ENCODE results near the gene DYNLT3.

DYNLT3 gene

DNA sequence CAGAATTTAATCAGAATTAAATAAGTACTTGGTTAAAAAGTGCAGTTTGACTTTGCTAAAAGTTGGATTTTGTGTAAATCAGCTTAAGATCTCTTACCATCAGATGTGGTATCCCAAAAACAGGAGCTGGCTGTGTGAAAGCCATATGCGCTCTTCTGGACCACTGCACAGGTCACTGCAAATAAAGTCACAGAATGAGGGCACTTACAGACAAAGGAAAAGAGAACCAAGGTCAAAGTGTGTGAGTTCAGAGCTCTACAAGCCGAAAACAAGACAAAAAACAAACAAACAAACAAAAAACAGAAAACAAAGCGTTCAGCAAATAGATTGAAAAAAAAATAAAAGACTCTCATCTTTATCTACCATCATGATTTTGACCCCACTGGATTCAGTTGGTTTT, 6.4 kb downstream of the DYNLT3 start:
- DNase-seq (ENCODE audit: low read depth), result no peak

DNA sequence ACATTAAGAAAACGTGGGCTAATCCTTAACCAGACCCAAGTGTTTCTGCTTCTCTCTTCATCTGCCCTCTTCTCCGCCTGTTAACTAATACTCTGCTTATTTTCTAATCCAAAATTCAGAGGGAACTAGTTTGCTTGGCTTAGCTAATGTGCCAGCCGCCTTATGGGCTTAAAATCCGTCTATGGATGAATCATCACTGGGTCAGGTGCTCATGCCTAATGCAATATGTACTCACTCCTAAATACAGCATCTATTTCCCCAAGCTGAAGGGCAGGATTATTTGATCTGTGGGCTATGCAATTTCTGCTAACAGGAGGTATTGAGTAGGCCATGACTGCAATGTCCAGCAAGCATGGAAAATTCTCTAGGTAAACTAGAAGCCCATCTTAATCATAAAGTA, 12.4 kb downstream of the DYNLT3 start:
- DNase-seq (ENCODE audit: low read depth), result no peak

DNA sequence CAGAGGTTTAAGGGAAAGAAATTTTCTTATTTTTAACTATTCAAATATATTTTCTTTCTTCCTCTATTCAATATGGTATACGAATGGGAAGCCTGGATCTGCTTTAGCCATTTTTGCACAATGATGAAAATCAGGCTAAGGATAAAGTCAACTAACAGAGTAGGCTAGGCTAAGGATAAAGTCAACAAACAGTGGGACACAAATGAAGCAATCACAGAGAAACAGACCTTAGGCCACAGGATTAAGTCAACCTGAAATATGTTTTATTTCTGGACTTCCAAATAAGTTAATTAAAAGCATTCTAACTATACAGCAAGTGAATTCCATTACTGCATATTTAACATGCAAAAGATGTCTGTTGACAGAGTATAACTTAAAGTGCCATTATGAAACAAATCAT, 17.0 kb downstream of the DYNLT3 start:
- DNase-seq (ENCODE audit: low read depth), result no peak

DNA sequence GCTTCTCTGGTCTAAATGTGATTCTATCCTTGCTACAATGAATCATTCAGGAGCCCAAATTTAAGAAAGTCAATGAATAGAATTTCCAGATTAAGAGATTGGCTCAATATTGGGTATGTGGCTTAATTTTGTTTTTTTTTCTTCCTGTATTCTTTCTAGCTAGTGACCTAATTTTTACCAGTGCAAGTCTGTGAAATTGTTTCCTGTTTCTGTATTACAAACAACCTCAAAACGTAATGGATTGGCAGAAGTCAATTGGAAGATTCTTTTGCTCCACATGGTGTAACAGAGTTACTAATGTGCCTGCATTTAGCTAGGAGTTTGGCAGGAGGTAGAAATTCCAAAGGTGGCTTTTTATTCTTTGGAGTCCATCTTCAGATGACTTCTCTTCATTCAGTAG, 17.6 kb downstream of the DYNLT3 start:
- DNase-seq (ENCODE audit: low read depth), result no peak

DNA sequence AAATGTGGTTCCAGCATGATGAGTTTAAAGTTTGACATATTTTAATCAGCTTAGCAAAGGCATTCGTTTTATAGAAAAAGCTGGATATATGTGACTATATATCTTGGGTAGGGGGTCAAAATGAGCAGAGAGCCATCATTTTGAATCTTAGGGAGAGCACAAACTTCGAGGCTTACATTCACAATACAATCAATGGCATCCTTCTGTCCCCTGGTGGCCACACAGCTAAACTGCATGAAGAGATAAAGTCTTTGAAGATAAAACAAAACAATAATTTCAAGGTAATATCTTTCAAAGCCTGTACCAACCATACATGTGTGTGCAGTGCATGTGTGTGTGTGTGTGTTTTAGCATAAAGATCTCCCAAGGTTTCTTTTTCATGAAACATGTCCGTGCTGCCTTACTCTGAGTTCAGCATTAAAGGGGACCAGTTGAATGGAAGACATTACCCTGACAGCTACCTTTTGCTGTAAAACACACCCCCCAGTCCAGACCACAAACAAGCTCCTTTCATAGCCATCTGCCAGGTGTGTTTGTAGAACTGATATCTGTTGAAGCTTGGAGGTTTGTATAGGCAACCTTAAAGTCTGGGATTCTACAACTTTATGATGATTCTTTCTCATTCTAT, 22.0 kb downstream of the DYNLT3 start:
- no peak for DNase-seq (ENCODE audit: low read depth)

DNA sequence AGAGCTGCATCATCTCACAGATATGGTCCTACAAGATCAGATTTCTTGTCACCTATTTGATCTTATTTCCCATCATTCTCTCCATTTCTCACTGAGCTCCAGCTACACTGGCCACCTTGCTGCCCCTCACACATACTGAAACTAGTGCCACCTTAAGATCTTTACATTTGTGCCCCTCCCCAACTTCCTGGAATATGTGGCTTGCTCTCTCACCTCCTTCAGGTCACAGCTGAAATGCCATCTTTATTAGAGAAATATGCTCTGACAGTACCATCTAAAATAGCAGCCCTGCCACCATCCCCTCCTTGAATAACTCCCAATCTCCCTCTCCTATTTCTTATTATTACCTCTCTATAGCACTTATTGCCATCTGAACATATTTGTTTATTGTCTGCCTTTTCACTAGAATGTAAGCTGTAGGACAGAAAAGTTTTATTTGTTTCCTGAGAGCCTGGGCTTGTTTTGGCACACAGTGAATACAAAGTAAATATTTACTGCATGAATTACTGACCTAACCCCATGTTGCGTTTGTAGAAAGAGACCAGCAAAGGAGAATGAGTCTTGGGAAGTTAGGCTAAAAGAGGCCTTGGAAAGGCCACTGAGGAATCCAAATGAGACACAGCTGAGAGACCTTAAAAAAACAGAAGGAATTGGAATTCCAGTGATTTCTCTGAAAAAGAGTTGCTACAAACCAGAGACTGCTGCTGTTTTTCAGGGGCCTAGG, 22.7 kb downstream of the DYNLT3 start:
- DNase-seq (ENCODE audit: low read depth), result no peak

DNA sequence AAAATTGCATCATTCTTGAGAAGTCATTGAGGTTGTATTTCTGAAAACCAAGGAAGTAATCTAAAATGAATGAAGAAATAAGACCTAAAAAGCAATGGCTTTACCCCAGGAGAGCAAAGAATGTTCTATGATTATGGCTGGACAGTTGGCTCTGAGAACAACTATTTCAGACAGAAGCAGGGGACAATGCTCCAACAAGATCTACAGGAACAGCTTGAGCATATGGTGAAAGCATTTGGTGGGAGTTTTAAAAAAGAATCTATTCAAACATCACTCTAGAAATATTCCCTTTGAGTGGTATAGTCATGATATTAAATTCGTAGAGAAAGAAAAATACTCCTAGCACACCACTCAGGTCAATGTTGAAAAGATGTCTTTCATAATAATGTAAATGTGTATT, 26.7 kb downstream of the DYNLT3 start:
- DNase-seq (ENCODE audit: low read depth), result no peak

DNA sequence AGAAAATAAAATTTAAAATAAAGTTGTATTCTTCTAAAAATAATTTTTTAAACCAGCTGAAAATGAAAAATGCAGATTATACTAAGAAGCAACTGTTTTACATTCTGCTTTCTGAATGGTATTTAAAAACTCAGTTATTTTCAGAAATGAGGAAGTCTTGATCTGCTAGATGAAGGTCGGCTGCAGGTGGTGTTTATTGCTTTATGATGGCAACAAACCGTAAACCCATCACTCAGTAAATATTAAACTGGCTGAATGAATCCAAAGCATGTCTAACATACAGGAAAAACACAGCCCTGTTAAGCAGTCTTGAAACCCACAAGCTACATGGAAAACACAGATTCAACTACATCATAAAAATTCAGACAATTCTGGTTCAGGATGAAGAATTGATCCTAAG, 29.3 kb downstream of the DYNLT3 start:
- DNase-seq (ENCODE audit: low read depth), result no peak

DNA sequence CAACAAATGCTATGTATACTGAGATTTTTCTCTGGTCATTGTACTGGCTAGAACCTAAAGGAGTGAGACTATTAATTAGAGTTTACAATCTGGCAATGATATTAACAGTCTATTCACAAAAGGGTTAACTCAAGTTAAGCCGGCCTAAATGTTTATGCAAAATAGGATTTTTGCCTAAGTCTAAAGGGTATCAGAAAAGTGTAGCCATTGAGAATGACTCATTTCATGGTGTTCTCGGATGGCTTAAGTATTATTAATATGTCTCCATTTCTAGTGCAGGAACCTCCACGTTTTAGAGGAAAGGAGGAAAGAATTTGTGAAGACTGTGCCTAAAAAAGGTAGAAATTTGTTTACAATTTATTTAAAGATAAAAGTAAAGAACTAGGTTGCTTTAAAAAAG, 29.8 kb downstream of the DYNLT3 start:
- DNase-seq (ENCODE audit: low read depth), result no peak

DNA sequence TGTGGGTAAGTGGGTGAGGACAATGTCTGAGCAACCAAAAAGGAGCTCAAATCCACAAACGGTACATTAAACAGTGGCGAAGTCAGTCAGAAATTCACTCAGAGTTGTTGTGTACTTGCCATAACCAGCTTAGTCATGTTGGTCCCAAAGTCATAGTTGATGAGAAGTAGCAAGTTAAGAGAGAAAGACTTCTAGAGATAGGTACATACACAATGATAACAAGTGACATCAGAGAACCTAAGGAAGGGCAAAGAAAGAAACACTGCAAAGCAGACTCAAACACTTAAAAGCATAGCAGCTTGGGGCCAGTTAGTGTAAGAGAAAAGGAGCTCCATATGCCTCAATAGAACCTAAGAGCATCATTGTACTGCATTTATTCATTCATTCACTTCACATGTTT, 30.2 kb downstream of the DYNLT3 start:
- DNase-seq (ENCODE audit: low read depth), result no peak

DNA sequence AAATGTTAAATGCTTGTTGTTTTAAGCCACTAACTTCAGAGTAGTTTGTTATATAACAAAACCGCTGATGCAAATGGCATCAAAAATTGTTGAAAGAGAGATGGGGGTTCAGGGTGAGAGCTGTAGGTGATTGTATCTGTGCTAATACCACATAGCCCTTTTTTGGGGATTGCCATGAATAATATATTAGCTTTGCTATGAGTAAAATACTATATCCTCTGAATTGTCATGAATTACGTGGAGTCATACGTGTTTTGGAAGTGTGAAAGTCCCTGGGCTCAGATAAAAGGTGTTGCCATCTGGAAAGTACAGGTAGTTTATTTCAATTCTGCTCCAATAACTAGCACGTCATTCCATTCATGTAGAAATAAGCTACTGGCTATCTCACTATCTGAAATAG, 30.6 kb downstream of the DYNLT3 start:
- no peak for DNase-seq (ENCODE audit: low read depth)

DNA sequence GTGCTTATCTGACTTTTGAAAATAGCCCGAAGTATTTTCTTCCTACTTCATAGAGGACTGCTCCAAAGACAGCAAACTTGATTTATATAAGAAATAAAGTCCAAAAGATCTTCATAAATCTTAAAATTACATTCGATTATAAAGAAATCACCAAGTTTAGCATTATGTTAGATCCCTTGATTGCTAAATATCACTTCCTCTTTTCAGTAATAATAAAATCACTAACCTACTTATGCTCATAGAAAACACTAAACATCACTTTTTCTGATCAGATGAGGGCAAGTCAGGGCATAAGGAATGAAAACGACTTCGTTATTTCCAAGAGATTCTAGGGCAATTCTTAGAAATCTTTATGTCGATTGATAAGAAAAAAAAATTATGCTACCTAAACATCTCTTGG, 32.0 kb downstream of the DYNLT3 start:
- DNase-seq (ENCODE audit: low read depth), result no peak

DNA sequence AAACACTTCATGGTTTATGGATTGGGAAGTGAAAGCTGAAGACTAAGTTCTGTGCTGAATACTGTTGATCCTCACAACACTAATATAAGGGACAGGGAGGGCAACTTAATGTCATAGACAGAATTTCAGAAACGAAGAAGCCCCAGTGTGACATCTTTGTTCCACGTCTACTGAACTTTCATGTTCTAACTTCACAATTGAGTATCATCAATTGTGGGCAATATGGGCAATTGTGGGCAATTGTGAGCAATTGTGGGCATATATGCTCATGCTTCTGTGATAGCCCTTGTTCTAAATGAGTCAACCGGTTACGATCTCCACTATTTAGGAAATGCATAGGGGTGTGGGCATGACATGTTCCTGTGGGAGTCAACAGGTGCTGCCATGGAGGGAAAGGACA, 33.8 kb downstream of the DYNLT3 start:
- no peak for DNase-seq (ENCODE audit: low read depth)

DNA sequence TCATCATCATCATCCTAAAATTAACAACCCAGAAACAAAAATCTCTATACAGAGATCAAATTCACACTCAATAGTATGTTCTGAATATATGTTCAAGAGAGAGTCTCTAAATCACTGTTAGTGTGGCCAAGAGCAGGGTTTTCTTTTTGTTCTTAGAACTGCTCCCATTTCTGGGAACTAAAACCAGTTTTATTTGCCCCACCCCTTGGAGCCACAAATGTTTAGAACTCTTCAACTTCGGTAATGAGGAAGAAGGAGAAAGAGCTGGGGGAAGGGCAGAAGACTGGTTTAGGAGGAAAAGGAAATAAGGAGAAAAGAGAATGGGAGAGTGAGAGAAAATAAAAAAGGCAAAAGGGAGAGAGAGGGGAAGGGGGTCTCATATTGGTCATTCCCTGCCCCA, 35.3 kb downstream of the DYNLT3 start:
- no peak for DNase-seq (ENCODE audit: low read depth)

DNA sequence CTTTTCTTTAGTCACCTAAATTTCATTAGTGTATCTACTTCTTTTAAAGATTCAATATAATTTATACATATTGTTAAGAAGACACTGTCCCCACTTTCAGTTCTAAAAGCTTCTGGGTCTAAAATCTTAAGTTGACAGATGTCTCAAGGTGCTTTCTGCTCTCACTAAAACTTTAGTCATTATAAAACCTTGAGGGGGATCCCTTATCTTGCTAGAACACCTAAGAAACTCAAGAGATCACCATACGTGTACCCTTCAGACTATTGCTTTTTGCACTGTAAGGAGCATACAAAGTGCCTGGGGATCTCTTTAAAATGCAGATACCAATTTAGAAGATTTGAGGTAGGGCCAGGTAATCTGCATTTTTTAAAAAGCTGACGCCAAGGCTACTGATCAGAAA, 37.4 kb downstream of the DYNLT3 start:
- no peak for DNase-seq (ENCODE audit: low read depth)

DNA sequence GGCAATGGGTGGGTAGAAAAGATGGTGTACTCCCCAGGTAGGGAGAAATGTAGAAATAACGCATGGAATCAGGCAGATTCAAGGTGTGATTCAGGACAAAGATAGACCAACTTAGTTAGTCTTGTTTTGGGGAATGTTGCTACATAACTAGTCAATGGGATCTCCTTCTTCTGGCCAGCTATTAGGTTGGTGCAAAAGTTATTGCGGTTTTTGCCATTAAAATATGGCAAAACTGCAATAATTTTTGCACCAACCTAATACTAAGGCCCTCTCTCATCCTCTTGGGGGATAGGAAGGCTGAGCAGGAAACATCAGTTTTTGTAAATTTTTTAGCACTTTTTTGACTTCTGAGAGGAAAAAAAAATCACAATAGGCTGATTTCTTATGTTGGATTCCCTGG, 44.3 kb downstream of the DYNLT3 start:
- no peak for DNase-seq (ENCODE audit: low read depth)

DNA sequence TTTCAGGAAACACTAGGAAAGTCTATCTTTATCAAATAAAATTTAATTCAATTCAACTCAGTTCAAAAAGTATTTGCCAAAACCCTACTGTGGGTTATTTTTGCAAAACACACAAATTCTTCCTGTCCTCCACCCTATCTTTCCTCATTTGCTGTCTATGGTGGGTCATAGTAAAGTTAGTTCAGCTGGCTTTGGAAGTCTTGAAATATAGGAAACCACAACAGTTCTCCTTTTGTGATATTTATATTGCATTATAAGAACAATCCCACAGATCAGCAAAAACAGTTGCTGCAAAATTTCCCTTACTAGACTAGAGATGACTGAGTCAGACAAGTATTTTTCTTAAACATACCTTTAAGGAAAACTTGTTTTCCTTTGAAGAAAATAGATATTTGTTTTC, 45.3 kb downstream of the DYNLT3 start:
- DNase-seq (ENCODE audit: low read depth), result no peak

DNA sequence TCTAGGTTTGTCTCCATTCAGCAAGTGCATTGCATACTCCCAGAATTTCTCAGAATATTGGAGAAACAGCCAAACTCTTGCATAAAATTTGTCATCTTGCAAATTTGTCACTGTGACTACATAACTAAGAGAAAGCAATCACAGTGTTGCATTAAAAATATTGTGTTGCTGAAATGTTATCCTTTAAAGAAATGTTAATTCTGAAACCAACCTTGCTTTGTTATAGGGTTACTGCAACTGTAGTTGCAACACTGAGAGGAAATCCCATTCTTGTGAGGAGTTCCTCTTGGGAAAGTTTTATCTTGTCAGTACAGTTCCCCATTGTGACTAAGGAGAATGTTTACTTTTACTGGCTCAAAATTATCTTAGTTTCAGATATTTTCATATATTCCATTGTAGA, 46.7 kb downstream of the DYNLT3 start:
- no peak for DNase-seq (ENCODE audit: low read depth)

DNA sequence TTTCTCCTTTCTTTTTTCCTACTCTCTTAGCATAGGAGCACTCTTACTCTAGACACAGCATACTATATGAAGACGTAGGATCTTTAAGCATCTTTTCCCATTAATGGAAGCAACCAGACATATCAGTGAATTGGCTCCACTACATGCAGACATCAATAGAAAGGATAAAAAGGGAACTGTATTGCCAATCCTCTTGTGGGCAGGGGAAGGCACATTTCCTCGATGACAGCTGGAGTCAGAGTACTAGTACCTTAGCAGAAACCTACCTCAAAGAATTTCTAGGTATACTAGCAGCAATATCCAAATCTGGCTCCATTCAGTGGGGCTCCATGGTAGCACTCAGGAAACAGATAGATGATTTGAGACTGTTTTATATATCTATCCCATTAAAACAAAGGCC, 47.4 kb downstream of the DYNLT3 start:
- DNase-seq (ENCODE audit: low read depth), result no peak

DNA sequence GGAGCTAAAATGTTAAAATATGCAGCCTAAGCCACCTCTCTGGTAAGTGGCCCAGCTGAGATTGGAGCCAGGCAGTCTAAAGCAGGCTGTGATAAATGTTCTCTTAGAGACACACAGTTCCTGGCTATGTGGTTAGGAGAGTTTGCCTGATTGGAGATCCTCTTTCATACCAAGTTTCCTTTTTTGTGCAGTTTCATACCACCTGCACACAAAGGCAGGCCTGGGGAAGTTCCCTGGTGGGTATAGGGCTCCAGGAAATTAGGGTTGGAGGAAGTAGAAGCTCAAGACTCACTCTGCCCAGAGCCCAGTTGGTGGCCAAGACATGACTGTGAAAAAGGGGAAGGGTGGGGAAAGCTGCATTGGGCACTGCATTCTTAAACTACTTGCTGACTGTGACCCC, 50.6 kb downstream of the DYNLT3 start:
- no peak for DNase-seq (ENCODE audit: low read depth)

DNA sequence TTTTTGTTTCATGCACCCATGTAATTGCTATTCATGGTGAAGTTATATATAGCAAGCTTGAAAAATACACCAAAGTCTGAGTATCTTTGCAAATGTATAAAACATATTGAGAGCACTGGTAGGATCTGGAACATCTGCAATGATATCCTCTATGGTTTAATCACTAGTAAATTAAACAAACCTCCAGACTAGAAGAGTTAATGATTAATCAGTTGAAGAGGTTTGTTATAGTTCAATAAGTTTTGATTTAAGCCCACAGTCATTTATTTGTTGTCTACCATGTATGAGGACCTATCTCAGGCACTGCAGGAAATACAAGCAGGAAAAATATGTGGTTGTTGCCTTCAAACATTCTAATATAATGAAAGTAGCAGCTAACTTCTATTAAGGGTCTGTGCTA, 51.1 kb downstream of the DYNLT3 start:
- no peak for DNase-seq (ENCODE audit: low read depth)
